ENCODE results near the gene RASA3.
A peak's percentile ranks its signal among the peaks of the same experiment; 100 is the strongest.
"Not testable (repeated sequence)": the region's sequence is repeated elsewhere in the genome, so short reads cannot be mapped to it uniquely, and the experiment has no call there.

The RASA3 gene

DNA sequence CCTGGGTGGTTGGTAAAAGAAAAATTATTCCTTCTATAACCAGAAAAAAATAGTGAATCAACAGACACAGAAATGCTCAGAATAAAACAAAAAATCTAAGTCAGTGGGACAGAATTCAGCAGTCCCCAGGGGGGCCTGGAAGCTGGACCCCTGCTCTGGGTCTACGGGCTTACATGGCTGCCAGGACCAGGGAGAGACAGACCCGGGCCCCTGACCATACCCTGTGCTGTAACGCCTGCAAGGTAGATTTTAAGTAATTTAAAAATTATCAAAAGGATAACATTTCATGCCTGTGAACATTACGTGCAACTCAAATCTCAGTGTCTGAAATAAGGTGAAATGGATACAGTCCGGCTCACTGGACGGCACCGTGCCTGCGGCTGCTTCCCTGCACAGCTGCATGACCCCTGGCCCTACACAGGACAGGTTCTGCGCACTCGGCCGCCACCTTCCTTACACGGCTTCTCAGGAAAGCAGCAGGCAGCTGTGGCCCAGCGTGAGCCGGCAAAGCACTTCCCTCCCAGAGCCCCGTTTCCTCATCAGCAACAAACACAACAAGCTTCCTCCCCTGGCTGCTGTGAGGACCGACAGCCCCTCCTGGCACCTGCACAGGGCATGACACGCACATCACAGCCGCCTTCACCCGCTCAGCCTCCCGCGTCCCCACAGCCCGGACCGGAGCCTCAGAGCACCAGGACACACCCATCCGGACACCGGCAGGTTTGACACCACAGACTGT is 22.2 kb downstream of the RASA3 start:
- peak; percentile 78 to 79 for DNase-seq

- peak; percentile 63 to 69 for DNase-seq
Observed at GRCh38 chr13:114109641-114110041, 22.8 kb downstream of the RASA3 start.

DNA sequence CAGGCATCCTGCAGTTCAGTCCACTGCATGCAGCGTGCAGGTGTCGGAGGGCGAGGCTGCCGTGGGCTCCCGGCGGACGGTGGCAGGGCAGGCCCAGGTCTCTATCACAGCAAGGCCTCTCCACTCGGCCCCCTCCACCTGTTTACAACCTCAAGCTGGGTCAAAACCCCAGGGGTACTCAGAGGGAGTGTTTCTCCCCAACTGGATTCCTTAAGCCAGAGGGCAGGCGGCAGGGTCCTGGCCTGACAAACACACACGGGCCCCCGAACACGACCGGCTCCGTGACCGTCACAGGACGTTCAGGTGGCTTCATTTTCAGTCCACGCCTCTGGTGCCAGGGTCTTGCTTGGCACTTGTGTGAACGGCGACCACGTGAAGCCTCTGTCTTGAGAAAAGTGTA is 23.5 kb downstream of the RASA3 start:
- peak in 1 of 2 experiments; percentile 26 for DNase-seq

DNA sequence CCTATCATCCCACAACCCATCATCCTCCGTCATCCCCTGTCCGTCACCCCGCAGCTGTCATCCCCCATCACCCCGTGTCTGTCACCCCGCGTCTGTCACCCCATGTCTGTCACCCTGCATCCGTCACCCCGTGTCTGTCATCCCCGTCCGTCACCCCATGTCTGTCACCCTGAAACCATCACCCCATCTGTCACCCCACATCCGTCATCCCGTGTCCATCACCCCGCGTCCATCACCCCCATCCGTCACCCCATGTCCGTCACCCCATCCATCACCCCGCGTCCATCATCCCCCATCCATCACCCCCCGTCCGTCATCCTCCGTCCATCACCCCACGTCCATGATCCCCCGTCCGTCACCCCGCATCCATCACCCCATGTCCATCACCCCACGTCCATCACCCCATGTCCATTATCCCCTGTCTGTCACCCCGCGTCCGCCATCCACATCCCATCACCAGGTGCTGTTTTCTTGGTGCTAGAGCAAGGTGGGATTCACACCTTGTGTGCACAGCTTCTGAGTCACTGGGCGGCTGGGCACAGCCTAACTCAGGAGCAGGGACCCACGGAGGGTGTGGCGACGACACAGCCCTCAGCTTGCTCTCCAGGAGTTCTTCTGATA is 24.2 kb downstream of the RASA3 start:
- peak in 1 of 2 experiments; percentile 19 for DNase-seq

GRCh38 chr13:114107686-114108081 is 24.7 kb downstream of the RASA3 start:
- DNase-seq = no peak

GRCh38 chr13:114106991-114107685 is 25.3 kb downstream of the RASA3 start:
- DNase-seq = no peak

DNA sequence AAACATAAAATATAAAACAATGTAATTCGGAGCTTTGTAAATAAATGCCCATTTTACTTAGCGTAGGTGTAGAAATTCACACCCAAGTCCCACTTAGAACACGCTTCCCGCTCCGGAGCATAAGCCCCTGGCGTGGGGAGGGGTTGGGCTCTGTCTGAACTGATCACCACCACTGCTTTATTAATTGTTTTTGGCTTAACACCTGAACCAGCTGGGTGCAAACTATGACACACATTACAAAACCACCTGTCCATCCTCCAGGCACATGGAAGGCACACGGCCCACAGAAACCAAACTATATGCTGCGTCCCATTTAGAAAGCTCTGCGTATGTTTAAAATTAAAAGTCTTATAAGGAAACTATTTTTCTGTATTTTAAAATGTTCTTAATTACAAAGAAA is 25.9 kb downstream of the RASA3 start:
- no peak for DNase-seq

DNA sequence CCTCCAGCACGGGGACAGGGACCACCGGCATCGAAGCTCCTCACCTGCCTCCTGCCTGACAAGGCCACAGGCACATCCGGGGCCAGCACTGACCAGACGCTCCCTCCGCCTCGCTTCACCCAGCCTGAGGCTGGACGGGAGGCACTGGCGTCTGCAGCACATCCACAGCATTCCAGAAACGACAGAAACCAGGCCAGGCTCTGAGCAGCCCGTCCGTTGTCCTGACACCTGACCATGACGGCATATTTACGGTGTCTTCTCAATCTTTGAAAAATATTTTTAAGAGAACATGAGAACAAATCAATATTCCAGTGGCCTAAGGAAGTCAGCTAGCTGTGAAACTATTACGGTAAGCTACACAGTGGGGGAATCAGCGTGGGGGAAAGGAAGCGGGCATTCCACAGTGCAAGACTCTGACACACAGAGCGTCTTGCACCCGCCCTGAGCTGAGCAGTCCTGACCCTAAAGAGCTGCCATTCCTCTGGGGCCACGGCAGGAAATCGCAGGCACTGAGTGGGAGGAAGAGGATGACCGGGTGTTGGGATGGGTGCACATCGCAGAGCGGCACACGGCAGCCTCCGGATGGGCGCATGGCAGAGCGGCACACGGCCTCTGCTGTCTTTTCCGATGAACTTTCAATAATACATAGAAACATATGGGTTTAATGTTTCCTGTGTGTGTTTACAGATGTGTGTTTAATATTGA is 26.8 kb downstream of the RASA3 start:
- no peak for DNase-seq

DNA sequence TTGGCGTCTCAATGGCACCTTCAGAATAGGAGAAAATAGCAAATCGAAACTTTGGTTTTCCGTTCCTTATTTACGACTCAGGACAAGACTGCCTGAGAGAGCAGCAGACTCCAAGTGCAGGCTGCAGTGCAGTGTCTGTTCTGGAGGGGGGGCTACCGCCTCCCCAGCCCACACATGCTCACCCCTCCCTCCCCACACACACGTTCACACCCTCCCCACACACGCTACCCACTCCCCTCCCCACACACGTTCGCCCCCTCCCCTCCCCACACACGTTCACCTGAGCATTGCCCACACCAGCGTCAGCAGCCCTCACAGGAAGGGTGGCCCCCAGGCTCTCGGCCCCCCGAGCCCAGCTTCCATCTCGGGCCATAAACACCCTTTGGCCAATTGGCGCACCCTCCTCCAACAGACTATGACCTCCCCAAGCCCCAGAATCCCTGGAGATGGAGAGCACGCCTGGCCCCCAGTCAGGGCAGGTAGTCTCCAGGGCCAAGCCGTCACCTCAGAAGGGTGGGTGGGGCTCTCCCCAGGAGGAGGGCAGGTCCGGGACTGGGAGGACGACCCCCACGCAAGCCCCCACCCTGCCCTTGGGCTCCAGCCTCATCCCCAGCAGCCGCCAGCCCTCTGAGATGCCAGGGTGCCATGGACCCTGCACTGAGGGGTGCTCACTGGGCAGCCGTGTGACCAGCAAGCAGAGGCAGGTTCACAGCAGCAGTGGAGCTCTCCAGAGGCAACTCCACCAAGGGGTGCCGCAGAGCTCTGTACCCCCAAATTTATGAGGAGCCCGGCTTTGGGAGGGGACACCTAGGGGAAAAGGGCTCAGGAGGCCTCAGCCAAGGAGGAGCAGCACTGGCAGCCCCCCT is 27.5 kb downstream of the RASA3 start:
- no peak for DNase-seq

DNA sequence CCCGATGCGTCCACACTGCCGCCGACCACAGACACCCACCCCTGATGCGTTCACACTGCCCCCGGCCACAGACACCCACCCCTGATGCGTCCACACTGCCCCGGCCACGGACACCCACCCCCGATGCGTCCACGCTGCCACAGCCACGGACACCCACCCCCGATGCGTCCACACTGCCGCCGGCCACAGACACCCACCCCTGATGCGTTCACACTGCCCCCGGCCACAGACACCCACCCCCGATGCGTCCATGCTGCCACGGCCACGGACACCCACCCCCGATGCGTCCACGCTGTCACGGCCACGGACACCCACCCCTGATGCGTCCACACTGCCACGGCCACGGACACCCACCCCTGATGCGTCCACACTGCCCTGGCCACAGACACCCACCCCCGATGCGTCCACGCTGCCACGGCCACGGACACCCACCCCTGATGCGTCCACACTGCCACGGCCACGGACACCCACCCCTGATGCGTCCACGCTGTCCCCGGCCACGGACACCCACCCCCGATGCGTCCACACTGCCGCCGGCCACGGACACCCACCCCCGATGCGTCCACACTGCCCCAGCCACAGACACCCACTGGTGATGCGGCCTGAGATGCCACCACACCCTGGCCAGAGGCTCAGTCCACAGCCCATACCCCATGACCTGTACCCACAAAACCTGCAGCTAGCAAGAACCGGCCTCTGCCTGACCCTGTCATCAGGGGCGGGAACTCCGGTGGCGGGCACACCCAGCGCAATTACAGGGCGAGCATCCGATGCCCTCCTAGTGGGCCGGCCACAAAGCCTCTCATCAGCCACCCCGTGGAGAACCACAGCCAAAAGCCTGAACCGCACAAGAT is 28.4 kb downstream of the RASA3 start:
- DNase-seq = no peak

DNA sequence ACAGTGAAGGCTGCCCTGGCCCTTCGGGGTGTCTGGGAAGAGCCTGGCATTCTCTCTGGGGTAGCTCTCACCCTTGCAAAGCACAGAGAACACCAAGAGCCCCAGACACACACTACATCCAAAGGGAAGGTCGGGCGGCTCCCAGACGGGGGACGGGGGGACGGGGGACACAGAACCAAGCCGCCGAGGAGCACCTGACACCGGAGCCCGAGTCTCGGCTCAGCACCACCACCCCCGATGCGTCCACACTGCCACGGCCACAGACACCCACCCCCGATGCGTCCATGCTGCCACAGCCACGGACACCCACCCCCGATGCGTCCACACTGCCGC is 29.2 kb downstream of the RASA3 start:
- not testable (repeated sequence) for DNase-seq

DNA sequence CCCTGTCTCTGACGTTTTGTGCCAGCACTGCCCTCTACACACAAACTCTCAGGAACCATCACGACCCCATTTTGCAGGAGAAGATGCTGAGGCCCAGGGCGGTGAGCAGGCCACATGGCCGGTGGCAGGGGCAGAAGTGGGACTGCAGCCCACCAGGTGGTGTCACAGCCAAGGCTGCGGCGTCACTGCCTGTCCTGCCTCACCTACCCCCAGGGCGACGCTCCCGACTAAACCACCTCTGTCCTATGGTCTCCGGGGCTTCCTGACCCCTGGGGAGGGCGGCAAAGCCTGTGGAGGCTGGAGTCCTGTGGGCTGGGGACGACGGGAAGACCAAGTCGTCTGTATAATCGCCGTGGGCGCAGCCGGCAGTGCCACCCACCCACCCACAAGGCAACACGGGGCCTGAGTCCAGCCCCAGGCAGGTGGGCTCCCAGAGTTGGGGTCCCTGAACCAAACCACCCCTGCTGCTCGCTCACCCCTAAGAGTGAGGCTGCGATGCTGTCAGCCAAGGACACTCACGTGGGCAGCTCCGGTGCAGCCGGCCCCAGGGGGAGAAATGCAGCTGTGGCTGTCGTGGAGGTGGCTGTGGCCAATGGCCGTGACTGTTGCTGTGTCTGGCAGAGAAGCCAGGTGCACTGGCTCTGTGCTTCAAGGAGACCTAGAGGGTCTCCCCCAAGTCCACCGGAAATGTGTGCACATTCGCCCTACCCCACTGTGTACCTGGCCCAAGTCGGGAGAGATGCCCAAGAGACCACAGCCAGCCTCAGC is 29.7 kb downstream of the RASA3 start:
- no peak for DNase-seq

DNA sequence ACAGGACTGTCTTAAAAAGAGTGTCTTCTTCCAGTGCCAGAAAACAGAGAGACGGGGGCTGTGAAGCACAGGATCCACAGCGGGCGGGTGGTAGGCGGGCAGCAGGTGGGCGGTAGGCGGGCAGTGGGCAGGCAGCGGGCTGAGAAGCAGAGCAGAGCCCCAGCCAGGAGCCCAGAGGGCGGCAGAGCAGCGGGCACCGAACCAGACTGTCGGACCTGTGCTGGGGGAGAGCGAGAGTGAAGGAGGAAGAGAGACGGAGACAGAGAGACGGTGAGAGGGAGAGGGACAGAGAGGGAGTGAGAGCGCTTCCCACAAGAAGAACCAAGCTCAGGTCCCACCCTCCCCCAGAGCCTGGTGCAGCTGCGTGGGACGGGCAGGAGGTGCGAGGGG is 30.3 kb downstream of the RASA3 start:
- DNase-seq = no peak

DNA sequence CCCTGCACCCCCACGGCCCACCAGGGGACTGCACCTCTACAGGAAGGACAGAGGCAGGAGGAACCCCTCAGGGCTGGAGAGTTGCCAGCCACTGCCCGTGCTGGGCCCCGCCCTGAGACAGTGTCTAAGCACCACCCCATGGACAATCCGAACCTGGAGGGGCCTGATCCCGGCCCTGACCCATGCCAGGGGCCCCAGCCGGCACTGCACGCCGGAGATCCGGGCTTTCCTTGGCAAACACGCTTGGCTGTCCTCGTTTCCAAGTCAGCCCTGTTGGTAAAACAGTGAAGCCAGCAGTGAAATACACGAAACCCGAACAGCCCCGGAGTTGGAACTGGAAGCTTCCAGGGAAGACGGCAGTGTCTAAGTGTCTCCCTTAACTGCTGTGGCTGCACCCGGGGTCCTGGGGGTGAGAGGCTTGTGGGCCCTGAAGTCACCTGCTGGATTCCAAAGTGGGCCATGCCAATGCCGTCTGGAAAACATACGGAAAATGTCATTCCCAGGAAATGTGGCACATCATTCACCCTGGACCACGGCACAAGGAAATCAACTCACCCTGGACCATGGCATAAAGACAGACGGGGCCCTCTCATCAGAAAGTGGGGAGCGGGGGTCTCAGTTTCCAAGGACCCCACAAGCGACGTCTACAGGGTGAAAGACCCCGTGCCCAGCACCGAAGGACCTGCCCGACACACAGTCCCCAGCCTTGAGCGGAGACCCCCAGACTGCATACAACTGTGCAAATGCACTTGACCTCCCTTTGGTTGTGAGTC is 30.9 kb downstream of the RASA3 start:
- DNase-seq = no peak

DNA sequence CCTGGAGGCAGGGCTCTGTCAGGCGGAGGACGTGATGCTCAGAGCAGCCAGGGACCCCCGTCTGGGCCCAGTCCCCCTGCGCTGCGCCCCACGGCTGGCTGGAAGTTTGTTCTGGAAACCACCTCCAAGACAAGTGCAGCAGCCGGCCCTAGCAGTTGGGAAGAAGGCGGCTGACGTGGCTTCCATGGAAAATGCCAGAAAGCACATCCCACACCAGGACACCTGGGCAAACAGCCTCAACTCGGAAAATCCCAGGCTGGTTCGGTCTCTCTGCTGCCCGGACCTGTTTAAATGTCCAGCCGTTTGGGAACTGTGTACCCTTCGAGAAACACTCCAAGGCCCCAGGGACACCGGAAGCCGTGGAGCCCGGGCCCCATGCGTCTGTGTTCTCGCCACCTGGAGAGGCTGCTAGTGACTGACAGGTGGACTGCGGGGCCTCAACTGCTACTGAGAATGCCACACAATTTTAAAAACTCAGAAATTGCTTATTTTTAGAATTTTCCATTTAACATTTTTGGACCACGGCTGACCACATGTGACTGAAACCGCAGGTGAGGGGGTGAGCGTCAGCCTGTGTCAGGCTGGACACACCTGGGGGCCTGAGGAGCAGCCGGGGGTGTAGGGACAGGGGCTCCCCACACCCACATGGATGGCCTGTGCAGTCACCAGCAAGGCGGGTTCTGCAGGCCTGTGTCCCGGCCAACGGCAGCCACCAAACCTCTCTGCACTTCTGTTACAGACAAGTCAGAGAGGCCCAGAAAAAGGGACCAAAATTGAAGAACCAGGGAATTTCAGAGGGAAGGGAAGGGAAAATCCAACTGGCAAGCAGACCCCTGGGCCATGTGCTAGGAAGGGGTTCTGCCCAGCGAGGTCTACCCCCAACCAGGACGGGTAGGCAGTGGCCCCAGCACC is 31.7 kb downstream of the RASA3 start:
- no peak for DNase-seq

DNA sequence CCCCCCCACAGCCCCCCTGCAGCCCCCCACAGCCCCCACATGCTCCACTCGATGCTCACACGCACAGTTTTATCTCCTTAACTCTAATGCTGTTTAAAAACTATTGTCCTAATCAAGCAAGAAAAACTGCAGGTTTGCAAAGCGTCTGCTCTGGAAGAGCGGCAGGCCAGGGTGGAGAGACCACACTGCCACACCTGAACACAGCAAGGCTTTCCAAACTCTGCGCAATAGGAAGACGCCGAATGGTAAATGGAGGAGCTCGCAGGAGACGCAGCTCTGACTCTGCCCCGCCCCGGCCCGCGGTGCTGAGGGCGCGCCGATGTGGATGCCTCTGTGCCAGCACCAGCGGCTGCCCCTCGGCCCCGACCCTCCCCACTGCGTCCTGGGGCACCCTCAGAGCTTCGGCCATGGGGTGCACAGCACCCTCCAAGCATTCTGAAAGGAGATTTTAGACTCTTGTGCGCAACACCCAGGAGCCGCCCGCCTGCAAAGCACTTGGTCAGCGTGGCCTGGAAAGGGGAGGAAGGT is 32.4 kb downstream of the RASA3 start:
- no peak for DNase-seq

- DNase-seq = no peak
Observed at GRCh38 chr13:114099191-114099590, 33.2 kb downstream of the RASA3 start.

GRCh38 chr13:114098689-114099056 is 33.8 kb downstream of the RASA3 start:
- DNase-seq = not testable (repeated sequence)

Measured in activated T-cell treated with anti-CD3 and anti-CD28 coated beads, Interleukin-2, amount 50 U/mL, for 48 hours (primary cell).